ENCODE measurements around the gene NDUFA6.
A peak's percentile ranks its signal among the peaks of the same experiment; 100 is the strongest.
"Not testable (repeated sequence)": the region's sequence is repeated elsewhere in the genome, so short reads cannot be mapped to it uniquely, and the experiment has no call there.

Gene NDUFA6

DNA sequence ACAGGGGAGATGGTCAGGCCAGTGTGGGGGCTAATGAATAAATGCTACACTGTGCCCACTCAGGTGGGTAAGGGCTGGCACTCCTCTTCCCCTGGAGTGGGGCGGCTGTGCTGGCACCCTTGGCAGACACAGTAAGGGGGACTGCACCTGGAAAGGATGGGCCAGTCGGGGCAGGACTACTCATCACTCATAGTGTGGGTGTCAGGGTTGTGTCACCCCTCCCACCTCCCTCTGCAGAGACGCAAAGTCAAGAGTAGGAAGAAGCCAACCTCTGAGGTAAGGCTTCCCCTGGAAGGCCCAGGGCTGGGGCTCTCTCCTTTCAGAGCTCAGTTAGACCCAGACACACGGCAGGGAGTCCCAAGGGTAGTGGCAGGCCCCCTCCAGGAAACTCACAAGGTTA lies 33.0 kb upstream of the NDUFA6 start:
- H3K36me3 Mint-ChIP-seq; H3K4me3 Mint-ChIP-seq; H3K27ac Mint-ChIP-seq; DNase-seq (ENCODE audit: low spot score in 2 of 2); H3K9me3 Mint-ChIP-seq: not testable (repeated sequence)
- H3K4me1 Mint-ChIP-seq, result peaks cover 34% of the 10 kb centered on the region
- ATAC-seq, result peak; percentile 78

DNA sequence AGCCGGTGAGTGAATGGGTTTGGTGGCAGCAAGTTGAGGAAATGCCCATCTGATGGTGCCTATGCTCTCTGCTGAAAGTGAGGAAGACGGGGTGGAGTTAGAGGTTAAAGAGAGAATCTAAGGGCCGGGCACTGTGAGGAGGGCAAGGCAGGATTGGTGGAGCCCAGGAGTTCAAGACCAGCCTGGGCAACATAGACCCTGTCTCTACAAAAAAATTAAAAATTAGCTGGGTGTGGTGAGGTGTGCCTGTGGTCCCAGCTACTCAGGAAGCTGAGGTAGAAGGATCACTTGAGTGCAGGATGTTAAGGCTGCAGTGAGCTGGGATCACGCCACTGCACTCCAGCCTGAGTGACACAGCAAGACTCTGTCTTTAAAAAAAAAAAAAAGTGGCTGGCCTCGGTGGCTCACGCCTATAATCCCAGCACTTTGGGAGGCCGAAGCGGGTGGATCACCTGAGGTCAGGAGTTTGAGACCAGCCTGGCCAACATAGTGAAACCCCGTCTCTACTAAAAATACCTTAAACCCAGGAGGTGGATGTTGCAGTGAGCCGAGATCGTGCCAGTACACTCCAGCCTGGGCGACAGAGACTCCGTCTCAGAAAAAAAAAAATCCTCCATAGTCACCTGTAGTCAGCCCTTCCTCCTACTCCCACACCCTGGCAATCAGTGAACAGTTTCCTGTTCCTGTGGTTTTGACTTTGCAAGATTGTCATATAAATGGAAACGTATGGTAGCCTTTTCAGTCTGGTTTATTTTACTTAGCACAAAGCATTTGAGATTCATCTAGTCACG lies 29.9 kb upstream of the NDUFA6 start:
- not testable (repeated sequence) for DNase-seq (ENCODE audit: low spot score in 2 of 2); H3K36me3 Mint-ChIP-seq; H3K9me3 Mint-ChIP-seq
- Mint-ChIP-seq H3K27ac (peak overlapping the region; percentile 90), H3K4me1 (peaks cover 34% of the 10 kb centered on the region), H3K4me3 (peak overlapping the region; percentile 62)
- ATAC-seq, result peak; percentile 80

DNA sequence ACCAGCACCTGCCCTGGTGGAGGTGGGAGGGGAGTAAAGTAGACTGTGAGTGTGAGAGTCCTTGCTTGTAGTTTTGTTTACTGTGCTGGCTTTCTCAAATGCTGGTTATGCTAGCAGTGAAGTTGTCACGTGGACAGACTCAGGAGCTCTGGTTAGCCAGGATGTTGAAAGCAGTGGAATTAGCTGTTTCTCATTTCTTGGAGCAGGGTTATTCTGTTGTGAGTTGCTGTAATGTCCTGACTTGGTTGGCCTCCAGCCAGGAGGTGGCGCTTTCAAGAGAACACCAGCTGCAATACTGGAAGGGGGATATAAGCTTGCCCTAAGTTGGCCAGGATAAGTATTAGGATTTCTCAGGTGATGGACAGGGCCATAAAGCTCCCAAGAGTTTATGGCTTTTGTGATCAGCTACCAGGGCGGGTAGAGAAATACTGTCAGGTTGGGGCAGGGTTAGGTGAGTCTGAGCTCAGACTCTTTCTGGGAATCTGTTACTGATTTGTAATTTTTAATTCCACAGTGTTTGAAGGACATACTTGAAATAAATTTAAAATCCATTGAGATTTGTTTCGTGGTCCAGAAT lies 26.4 kb upstream of the NDUFA6 start:
- H3K4me3 Mint-ChIP-seq, result no peak overlapping the region
- peaks cover 31% of the 10 kb centered on the region for H3K4me1 Mint-ChIP-seq
- DNase-seq (ENCODE audit: low spot score in 2 of 2), result no peak
- H3K9me3 Mint-ChIP-seq, result peaks cover 6% of the 10 kb centered on the region
- no peak overlapping the region for H3K27ac Mint-ChIP-seq
- no peaks in the 10 kb centered on the region for H3K36me3 Mint-ChIP-seq
- no peak for ATAC-seq

DNA sequence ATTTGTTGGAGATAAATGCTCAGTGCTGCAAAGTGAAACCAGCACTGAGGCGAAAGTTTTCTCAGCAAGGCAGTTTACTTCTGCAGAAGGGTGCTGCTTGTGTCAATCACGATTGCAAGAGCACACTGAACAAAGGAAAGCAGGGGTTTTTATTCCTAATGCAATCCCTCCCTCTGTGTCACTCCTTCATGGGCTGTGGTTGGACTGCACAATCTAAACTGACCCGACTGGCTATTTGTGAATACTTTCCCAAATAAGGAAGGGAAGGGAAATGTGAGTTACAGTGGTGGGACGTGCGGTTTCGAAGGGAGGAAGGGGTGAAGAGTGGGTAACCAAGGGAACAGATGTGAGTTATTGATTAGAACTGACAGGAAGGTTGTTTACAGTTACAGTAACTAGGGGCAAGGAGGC lies 24.9 kb upstream of the NDUFA6 start:
- ATAC-seq, result not testable (repeated sequence)
- peaks cover 19% of the 10 kb centered on the region for H3K4me1 Mint-ChIP-seq

DNA sequence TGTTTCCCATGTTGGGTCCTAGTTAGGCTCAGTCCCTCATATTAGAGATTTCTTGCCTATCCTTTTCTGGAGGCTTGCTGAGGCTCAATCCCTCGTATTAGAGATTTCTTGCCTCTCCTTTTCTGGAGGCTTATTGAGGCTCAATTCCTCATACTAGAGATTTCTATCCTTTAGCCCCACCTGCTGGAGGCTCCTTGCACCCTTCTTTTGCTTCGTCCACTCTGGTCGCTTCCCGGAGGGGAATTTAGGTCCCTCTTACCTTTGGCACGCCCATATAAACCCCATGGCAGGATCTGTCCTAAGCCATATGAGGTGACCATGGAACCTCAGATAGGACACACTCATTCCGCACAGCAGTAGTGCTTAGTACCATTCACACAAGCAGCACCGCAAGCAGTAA lies 24.1 kb upstream of the NDUFA6 start:
- no peak for ATAC-seq
- Mint-ChIP-seq H3K9me3 (peaks cover 6% of the 10 kb centered on the region), H3K4me1 (peaks cover 12% of the 10 kb centered on the region), H3K36me3 (no peaks in the 10 kb centered on the region), H3K27ac (no peak overlapping the region), H3K4me3 (no peak overlapping the region)
- no peak for DNase-seq (ENCODE audit: low spot score in 2 of 2)

More for the DNA sequence above, 24.9 kb upstream of the NDUFA6 start:
- not testable (repeated sequence) for H3K9me3 Mint-ChIP-seq; H3K4me3 Mint-ChIP-seq; H3K27ac Mint-ChIP-seq; DNase-seq (ENCODE audit: low spot score in 2 of 2); H3K36me3 Mint-ChIP-seq

DNA sequence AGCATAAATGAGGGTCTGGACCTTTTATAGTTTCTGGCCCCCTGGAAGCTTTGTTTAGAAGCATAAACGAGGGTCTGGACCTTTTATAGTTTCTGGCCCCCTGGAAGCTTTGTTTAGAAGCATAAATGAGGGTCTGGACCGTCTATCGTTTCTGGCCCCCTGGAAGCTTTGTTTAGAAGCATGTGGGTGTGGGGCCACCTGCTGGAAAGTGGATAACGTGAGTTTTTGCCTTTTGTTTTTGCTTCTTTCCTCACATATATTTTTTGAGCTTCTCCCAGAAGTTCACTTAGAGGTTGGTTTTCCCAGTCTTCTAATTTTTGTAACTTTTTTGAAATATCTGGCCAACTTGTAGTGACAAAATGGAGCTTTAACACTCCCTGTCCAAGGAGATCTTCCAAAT lies 22.2 kb upstream of the NDUFA6 start:
- H3K27ac Mint-ChIP-seq; ATAC-seq; H3K36me3 Mint-ChIP-seq; H3K4me3 Mint-ChIP-seq; DNase-seq (ENCODE audit: low spot score in 2 of 2); H3K4me1 Mint-ChIP-seq; H3K9me3 Mint-ChIP-seq: not testable (repeated sequence)

DNA sequence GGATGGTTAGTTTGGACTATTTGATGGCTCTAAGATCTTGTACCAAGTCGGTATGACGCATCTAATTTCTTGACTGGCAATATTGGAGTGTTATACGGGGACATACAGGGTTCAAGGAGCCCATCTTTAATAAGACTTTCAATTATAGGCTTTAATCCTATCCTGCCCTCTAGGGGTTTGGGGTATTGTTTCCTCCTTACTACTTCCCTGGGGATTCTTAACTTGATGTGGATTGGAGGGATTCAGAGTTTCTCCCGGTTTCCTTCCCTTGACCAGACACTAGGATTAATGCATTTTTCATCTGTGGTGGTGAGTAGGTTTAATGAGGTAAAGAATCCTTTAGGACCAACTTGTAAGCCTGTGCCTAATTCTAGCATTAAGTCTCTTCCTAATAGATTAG lies 21.2 kb upstream of the NDUFA6 start:
- Mint-ChIP-seq H3K4me1 (no peaks in the 10 kb centered on the region), H3K27ac (peak overlapping the region; percentile 32)

DNA sequence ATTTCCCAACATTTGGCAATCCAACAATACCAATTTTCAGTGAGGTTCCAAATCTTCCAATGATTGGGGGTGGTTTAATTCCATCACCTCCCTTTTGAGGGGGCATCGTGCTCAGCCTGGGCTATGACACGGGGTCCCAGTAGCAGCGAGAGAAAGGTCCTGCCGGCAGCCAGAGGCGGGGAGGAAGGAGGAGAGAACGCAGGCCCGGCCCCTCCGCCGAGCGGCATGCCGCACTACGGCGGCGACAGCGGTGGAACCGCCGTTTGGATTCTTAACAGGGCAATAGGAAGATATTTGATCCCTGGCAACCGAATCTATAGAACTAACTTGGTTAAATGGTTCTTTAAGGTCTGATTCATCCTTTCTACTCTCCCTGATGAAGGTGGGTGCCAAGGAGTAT lies 18.3 kb upstream of the NDUFA6 start:
- H3K9me3 Mint-ChIP-seq, result no peaks in the 10 kb centered on the region
- ATAC-seq (no peak), DNase-seq (ENCODE audit: low spot score in 2 of 2) (no peak)
- H3K4me3 Mint-ChIP-seq, result no peak overlapping the region
- no peak overlapping the region for H3K27ac Mint-ChIP-seq
- no peaks in the 10 kb centered on the region for H3K36me3 Mint-ChIP-seq
- no peaks in the 10 kb centered on the region for H3K4me1 Mint-ChIP-seq

More for the DNA sequence above, 21.2 kb upstream of the NDUFA6 start:
- Mint-ChIP-seq H3K36me3 (no peaks in the 10 kb centered on the region), H3K4me3 (no peak overlapping the region), H3K9me3 (peaks cover 6% of the 10 kb centered on the region)
- DNase-seq (ENCODE audit: low spot score in 2 of 2) (no peak), ATAC-seq (no peak)

DNA sequence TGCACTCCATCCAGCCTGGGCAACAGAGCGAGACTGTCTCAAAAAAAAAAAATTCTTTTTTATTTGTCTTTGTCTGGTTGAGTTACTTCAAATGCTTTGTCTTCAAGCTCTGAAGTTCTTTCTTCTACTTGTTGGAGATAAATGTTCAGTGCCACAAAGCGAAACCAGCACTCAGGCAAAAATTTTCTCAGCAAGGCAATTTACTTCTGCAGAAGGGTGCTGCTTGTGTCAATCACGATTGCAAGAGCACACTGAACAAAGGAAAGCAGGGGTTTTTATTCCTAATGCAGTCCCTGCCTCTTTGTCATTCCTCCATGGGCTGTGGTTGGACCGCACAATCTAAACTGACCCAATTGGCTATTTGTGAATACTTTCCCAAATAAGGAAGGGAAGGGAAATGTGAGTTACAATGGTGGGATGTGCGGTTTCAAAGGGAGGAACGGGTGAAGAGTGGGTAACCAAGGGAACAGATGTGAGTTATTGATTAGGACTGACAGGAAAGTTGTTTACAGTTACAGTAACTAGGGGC lies 13.8 kb upstream of the NDUFA6 start:
- not testable (repeated sequence) for H3K27ac Mint-ChIP-seq; DNase-seq (ENCODE audit: low spot score in 2 of 2); H3K4me1 Mint-ChIP-seq; ATAC-seq; H3K4me3 Mint-ChIP-seq; H3K36me3 Mint-ChIP-seq; H3K9me3 Mint-ChIP-seq

DNA sequence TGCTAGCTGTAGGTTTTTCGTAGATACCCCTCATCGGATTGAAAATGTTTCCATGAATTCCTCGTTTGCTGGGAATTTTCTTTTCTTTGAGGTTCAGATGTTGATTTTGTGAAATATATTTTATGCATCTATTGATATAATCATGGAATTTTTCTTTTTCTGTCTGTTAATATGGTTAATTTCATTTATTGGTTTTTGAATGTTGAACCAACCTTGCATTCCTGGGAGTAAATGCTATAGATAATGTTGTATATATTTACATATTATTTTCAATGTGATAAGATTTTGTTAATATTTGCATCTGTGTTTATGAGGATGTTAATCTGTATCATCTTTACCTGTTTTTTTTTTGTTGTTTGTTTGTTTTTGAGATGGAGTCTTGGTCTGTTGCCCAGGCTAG lies 10.6 kb upstream of the NDUFA6 start:
- H3K27ac Mint-ChIP-seq, result no peak overlapping the region
- no peak overlapping the region for H3K4me3 Mint-ChIP-seq
- H3K4me1 Mint-ChIP-seq, result no peaks in the 10 kb centered on the region
- ATAC-seq (no peak), DNase-seq (ENCODE audit: low spot score in 2 of 2) (no peak)
- peaks cover 9% of the 10 kb centered on the region for H3K9me3 Mint-ChIP-seq
- H3K36me3 Mint-ChIP-seq, result peaks cover 10% of the 10 kb centered on the region

DNA sequence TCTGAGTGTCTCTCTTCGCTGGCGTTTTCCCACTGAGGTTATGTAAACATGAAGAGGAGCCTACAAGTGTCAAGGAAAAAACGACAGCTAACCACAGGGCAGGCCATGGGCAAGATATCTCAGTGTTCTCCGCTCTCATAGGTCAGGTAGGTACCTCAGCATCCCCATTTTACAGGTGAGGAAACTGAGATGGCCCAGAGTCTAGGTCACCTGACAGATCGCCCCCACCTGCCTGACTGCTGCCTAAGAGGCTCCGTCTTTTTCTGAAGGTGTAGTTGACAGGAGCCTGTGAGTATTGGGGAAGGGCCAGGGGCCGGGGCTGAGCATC lies 847 bp upstream of the NDUFA6 start:
- Mint-ChIP-seq H3K9me3 (no peaks in the 10 kb centered on the region), H3K4me1 (peaks cover 15% of the 10 kb centered on the region), H3K27ac (peak overlapping the region; percentile 98), H3K36me3 (peaks cover 42% of the 10 kb centered on the region), H3K4me3 (peak overlapping the region; percentile 94)
- ATAC-seq, result no peak
- DNase-seq (ENCODE audit: low spot score in 2 of 2), result no peak

DNA sequence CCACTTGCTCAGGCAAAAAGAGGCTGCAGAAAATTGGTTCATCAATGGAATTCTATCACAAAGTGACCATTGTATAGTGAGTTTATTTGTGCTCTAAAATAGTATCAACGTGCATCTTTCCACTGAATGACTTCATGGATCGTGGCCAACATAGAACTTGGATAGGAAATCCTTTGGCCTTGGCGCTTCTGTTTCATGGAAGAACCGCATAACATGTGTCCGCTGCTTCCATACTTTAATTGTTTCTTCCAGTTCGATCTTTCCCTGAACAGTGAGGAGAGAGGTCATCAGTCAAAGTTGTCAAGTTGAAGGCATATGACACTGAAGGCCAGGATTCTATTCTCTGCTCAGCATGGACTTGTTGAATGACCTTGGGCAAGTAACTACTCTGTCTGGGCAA lies 4.5 kb downstream of the NDUFA6 start:
- Mint-ChIP-seq H3K4me3 (no peak overlapping the region), H3K9me3 (no peaks in the 10 kb centered on the region), H3K27ac (no peak overlapping the region), H3K36me3 (peaks cover 93% of the 10 kb centered on the region), H3K4me1 (peaks cover 30% of the 10 kb centered on the region)
- ATAC-seq, result no peak
- no peak for DNase-seq (ENCODE audit: low spot score in 2 of 2)

DNA sequence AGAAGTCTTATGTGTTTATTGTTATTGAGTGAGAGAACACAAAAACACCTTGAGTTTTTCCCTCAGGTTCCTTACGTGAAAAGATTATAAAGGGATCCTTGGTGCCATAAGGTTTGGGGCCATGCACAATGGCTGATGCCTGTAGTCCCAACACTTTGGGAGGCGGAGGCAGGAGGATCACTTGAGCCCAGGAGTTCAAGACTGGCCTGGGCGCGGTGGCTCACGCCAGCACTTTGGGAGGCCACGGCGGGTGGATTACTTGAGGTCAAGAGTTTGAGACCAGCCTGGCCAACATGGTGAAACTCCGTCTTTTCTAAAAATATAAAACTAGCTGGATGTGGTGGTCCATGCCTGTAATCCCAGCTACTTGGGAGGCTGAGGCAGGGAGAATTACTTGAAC lies 5.7 kb downstream of the NDUFA6 start:
- Mint-ChIP-seq H3K9me3 (no peaks in the 10 kb centered on the region), H3K36me3 (peaks cover 85% of the 10 kb centered on the region), H3K4me3 (no peak overlapping the region), H3K27ac (no peak overlapping the region), H3K4me1 (peaks cover 28% of the 10 kb centered on the region)
- DNase-seq (ENCODE audit: low spot score in 2 of 2) (no peak), ATAC-seq (no peak)

DNA sequence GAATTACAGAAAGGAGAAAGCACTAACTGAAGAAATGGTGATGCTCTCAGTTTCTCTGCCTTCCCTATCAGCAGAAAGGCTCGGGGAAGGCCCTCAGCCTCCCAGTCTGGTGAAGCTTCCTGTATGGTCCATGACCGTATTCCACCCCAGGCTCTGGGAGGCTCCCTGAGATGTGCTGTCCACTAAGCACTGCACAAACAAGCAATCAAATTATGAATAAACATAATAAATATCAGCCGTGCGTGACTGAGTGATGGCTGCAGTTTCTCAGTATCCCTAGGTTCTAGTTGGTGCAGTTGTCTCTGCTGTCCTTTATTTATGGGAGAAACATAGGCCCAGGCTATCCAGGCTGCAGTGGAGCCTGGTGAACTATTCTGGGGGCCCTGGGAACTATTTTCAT lies 7.5 kb downstream of the NDUFA6 start:
- Mint-ChIP-seq H3K4me3 (no peak overlapping the region), H3K27ac (peak overlapping the region; percentile 48), H3K36me3 (peaks cover 79% of the 10 kb centered on the region), H3K9me3 (no peaks in the 10 kb centered on the region), H3K4me1 (peaks cover 25% of the 10 kb centered on the region)
- no peak for ATAC-seq
- no peak for DNase-seq (ENCODE audit: low spot score in 2 of 2)

DNA sequence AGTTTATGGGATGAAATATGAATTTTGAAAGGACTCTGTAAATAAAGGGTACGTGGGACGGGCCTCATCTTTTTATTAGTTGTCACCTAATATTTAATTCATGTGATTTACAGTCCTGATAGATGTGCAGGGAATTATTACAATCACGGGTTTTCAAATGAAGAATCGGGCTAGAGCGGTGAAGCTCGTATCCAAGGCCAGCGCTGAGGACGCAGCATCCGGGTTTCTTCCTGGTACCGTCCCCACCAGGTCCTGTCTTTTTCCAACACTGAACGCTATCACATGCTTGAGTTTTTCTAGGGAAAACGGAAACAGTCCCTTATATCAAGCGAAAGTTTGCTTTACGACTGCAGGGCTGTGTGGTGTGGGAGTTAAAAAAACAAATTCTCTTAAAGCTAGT lies 10.3 kb downstream of the NDUFA6 start:
- Mint-ChIP-seq H3K27ac (peak overlapping the region; percentile 100), H3K4me3 (peak overlapping the region; percentile 82), H3K36me3 (peaks cover 54% of the 10 kb centered on the region), H3K9me3 (no peaks in the 10 kb centered on the region), H3K4me1 (peaks cover 26% of the 10 kb centered on the region)
- ATAC-seq, result no peak
- no peak for DNase-seq (ENCODE audit: low spot score in 2 of 2)
